H1 (cell line): ENCODE results near the gene BORA. TPM values are rescaled to one million over a fixed set of nuclear protein-coding genes. Genes with fewer than 3 reads are reported as not detected.

Source experiments
- CTCF ChIA-PET: fragments of 300-600 bp; sonication (Branson Sonifier 250); formaldehyde crosslinking; loops from one replicate; lab custom pipeline; 2021; ENCODE audit not compliant: partially characterized antibody; lab: Charles Lee
- POLR2A ChIA-PET: fragments of 300-600 bp; sonication (Branson Sonifier 250); formaldehyde crosslinking; loops from one replicate; lab custom pipeline; 2021; ENCODE audit warnings: inconsistent platforms; ENCODE audit not compliant: partially characterized antibody; lab: Charles Lee
- DNase-seq, 2 experiments: peaks; one replicate each; pipeline versions ENCODE4 v3.0.0 to v3.0.0-alpha.2; 2010 to 2022; ENCODE audit warnings: low spot score in 2 of 2, low read depth in 1 of 2, mixed read lengths in 1 of 2
- FAIRE-seq: peaks from 2 replicates; lab custom pipeline; 2011; peaks lifted over from hg19 to GRCh38; lab: Jason Lieb, UNC
- H2AFZ ChIP-seq: 2 replicates; pipeline ENCODE4 v1.8.1; 2012; ENCODE audit warnings: low read length, inconsistent platforms
- H2AK5ac ChIP-seq: 2 replicates; pipeline ENCODE4 v1.6.1; 2013; ENCODE audit warnings: low read depth, low read length
- H2BK120ac ChIP-seq: replicated peaks from 2 replicates; pipeline ENCODE3; 2013; ENCODE audit warnings: low read depth, low read length, inconsistent platforms
- H2BK12ac ChIP-seq: 2 replicates; pipeline ENCODE4 v1.6.1; 2013; ENCODE audit warnings: low read depth, low read length
- H2BK15ac ChIP-seq: 2 replicates; pipeline ENCODE4 v1.6.1; 2013; ENCODE audit warnings: low read length
- H2BK20ac ChIP-seq: 2 replicates; pipeline ENCODE4 v1.6.1; 2013; ENCODE audit warnings: low read length
- H2BK5ac ChIP-seq: 2 replicates; pipeline ENCODE4 v1.6.1; 2013; ENCODE audit warnings: low read depth, low read length
- H3K14ac ChIP-seq: 2 replicates; pipeline ENCODE4 v1.6.1; 2013; ENCODE audit warnings: inconsistent platforms; ENCODE audit not compliant: insufficient read length
- H3K18ac ChIP-seq: 2 replicates; pipeline ENCODE4 v1.6.1; 2013; ENCODE audit warnings: low read length; ENCODE audit errors: extremely low read depth
- H3K23ac ChIP-seq: 2 replicates; pipeline ENCODE4 v1.6.1; 2013; ENCODE audit warnings: inconsistent platforms; ENCODE audit not compliant: insufficient read length
- H3K23me2 ChIP-seq: 2 replicates; pipeline ENCODE4 v1.6.1; 2013; ENCODE audit warnings: low read depth, low read length
- H3K27ac ChIP-seq: 2 replicates; pipeline ENCODE4 v1.6.1; 2011; ENCODE audit warnings: low read depth, low read length, inconsistent platforms
- H3K27me3 ChIP-seq, 4 experiments: replicated peaks in 1 of 4; 1 replicate in 1 of 4; 2 replicates in 3 of 4; pipeline versions ENCODE4 v1.6.1 to v1.8.1; 2011 to 2013; ENCODE audit warnings: low read length in 3 of 4, mild to moderate bottlenecking in 3 of 4, inconsistent platforms in 2 of 4, mixed read lengths in 2 of 4, moderate library complexity in 1 of 4; ENCODE audit not compliant: control insufficient read depth in 3 of 4, insufficient read depth in 3 of 4; ENCODE audit errors: extremely low read depth in 1 of 4
- H3K36me3 ChIP-seq, 4 experiments: 2 replicates each; pipeline versions ENCODE4 v1.6.1 to v1.8.1; 2011 to 2013; ENCODE audit warnings: mild to moderate bottlenecking in 4 of 4, low read length in 3 of 4, moderate library complexity in 2 of 4, control low read depth in 1 of 4, inconsistent platforms in 1 of 4; ENCODE audit not compliant: insufficient read depth in 4 of 4, control insufficient read depth in 2 of 4
- H3K4ac ChIP-seq: replicated peaks from 2 replicates; pipeline ENCODE3; 2013; ENCODE audit warnings: low read length, low read depth, mixed read lengths, inconsistent platforms; ENCODE audit not compliant: insufficient read length
- H3K4me1 ChIP-seq, 4 experiments: replicated peaks in 1 of 4; 1 replicate in 1 of 4; 2 replicates in 3 of 4; pipeline versions ENCODE4 v1.6.1 to v1.8.1; 2011 to 2013; ENCODE audit warnings: low read length in 3 of 4, inconsistent platforms in 2 of 4, mixed read lengths in 1 of 4; ENCODE audit not compliant: insufficient read depth in 4 of 4, control insufficient read depth in 3 of 4
- H3K4me2 ChIP-seq, 2 experiments: 2 replicates each; pipeline versions ENCODE4 v1.6.1 to v1.8.1; 2011 to 2013; ENCODE audit warnings: low read depth in 2 of 2, low read length in 2 of 2, control low read depth in 1 of 2, inconsistent platforms in 1 of 2, mild to moderate bottlenecking in 1 of 2; ENCODE audit not compliant: insufficient read depth in 1 of 2
- H3K4me3 ChIP-seq, 4 experiments: fragments of 200-600, 300-600 bp in 1 of 4; sonication (generic), shearing (Covaris generic), sonication (Bioruptor Twin) in 1 of 4; 2 replicates each; pipeline versions ENCODE4 v1.5.1 to v1.8.1; 2011 to 2016; ENCODE audit warnings: low read length in 4 of 4, low read depth in 3 of 4, control low read depth in 2 of 4, inconsistent platforms in 2 of 4, mild to moderate bottlenecking in 2 of 4, mixed read lengths in 1 of 4, moderate library complexity in 1 of 4; ENCODE audit not compliant: insufficient read depth in 2 of 4; ENCODE audit errors: extremely low read depth in 1 of 4
- H3K56ac ChIP-seq: replicated peaks from 2 replicates; pipeline ENCODE3; 2013; ENCODE audit warnings: low read depth, mild to moderate bottlenecking, mixed read lengths, low read length, inconsistent platforms; ENCODE audit not compliant: insufficient read length
- H3K79me1 ChIP-seq: 2 replicates; pipeline ENCODE4 v1.6.1; 2013; ENCODE audit warnings: low read depth, low read length, control low read depth
- H3K79me2 ChIP-seq, 2 experiments: 2 replicates each; pipeline versions ENCODE4 v1.6.1 to v1.8.1; 2012 to 2013; ENCODE audit warnings: low read length in 2 of 2, mild to moderate bottlenecking in 2 of 2, inconsistent platforms in 1 of 2; ENCODE audit not compliant: insufficient read depth in 2 of 2, control insufficient read depth in 1 of 2
- H3K9ac ChIP-seq, 4 experiments: replicated peaks in 1 of 4; 1 replicate in 1 of 4; 2 replicates in 3 of 4; pipeline versions ENCODE4 v1.6.1 to v1.8.1; 2011 to 2013; ENCODE audit warnings: low read depth in 3 of 4, low read length in 3 of 4, control low read depth in 2 of 4, mild to moderate bottlenecking in 2 of 4, moderate library complexity in 2 of 4, inconsistent platforms in 1 of 4; ENCODE audit errors: extremely low read depth in 1 of 4
- H3K9me3 ChIP-seq, 2 experiments: 2 replicates each; pipeline versions ENCODE4 v1.6.1 to v1.8.1; 2012 to 2013; ENCODE audit warnings: mild to moderate bottlenecking in 2 of 2, moderate library complexity in 2 of 2, control low read depth in 1 of 2, inconsistent platforms in 1 of 2, low read depth in 1 of 2, low read length in 1 of 2, mixed read lengths in 1 of 2; ENCODE audit not compliant: insufficient read depth in 2 of 2
- H4K20me1 ChIP-seq, 2 experiments: replicated peaks in 1 of 2; 2 replicates each; pipeline versions ENCODE3 to v1.8.1; 2011 to 2013; ENCODE audit warnings: inconsistent platforms in 2 of 2, low read length in 2 of 2, mild to moderate bottlenecking in 1 of 2; ENCODE audit not compliant: insufficient read depth in 2 of 2, control insufficient read depth in 1 of 2
- H4K5ac ChIP-seq: 2 replicates; pipeline ENCODE4 v1.6.1; 2013; ENCODE audit warnings: low read length, low read depth, mixed read lengths, inconsistent platforms; ENCODE audit not compliant: insufficient read length
- H4K8ac ChIP-seq: 2 replicates; pipeline ENCODE4 v1.8.0; 2013; ENCODE audit warnings: mild to moderate bottlenecking, moderate library complexity, low read length, inconsistent platforms; ENCODE audit not compliant: insufficient read depth; ENCODE audit errors: extremely low read depth
- H4K91ac ChIP-seq: replicated peaks from 2 replicates; pipeline ENCODE3; 2013; ENCODE audit warnings: low read length, mixed read lengths, inconsistent platforms; ENCODE audit not compliant: insufficient read length
- ATF2 ChIP-seq: IDR thresholded peaks from 2 replicates; pipeline ENCODE4 v1.6.1; 2012; ENCODE audit warnings: low read length, inconsistent platforms
- EZH2 ChIP-seq: fragments of 200-600 bp; sonication (generic); IDR thresholded peaks from 2 replicates; pipeline ENCODE4 v1.7.1; 2012; ENCODE audit warnings: low read depth, mild to moderate bottlenecking, moderate library complexity, low read length, inconsistent platforms; ENCODE audit not compliant: severe bottlenecking
- FOSL1 ChIP-seq: IDR thresholded peaks from 2 replicates; pipeline ENCODE4 v1.6.1; 2011; ENCODE audit warnings: mild to moderate bottlenecking, low read depth, low read length, moderate library complexity; ENCODE audit not compliant: insufficient read depth
- HDAC6 ChIP-seq: IDR thresholded peaks from one replicate; pipeline ENCODE4 v1.7.1; 2012; ENCODE audit warnings: low read depth, mild to moderate bottlenecking, inconsistent platforms, low read length, moderate library complexity
- JUN ChIP-seq: IDR thresholded peaks from 2 replicates; pipeline ENCODE4 v1.6.1; 2011; ENCODE audit warnings: low read depth, mild to moderate bottlenecking, improper control_type of control experiment, low read length
- POLR2AphosphoS5 ChIP-seq: IDR thresholded peaks from 2 replicates; pipeline ENCODE4 v1.6.1; 2011; ENCODE audit warnings: low read depth, low read length
- RNF2 ChIP-seq: fragments of 200-900, 300-1000 bp; sonication (generic); IDR thresholded peaks from 2 replicates; pipeline ENCODE4 v1.7.1; 2016; ENCODE audit warnings: borderline replicate concordance, low read depth, mild to moderate bottlenecking, antibody characterized with exemption, low read length; ENCODE audit not compliant: poor library complexity, severe bottlenecking; ENCODE audit errors: missing control alignments
- SIN3A ChIP-seq, 2 experiments: IDR thresholded peaks in 1 of 2; conservative IDR thresholded peaks in 1 of 2; 2 replicates each; pipeline ENCODE4 v1.6.1; 2011 to 2012; ENCODE audit warnings: low read length in 2 of 2, improper control_type of control experiment in 1 of 2, low read depth in 1 of 2, mild to moderate bottlenecking in 1 of 2
- SIRT6 ChIP-seq: IDR thresholded peaks from one replicate; pipeline ENCODE4 v1.7.1; 2012; ENCODE audit warnings: low read length, inconsistent platforms
- SP1 ChIP-seq: IDR thresholded peaks from 2 replicates; pipeline ENCODE4 v1.6.1; 2011; ENCODE audit warnings: low read depth, low read length
- WGBS, 2 experiments: shearing (Covaris generic) in 1 of 2; methylation state at CpG; one replicate each; pipeline versions ENCODE4 v1.1.6 to v1.1.7; 2013 to 2015; ENCODE audit warnings: low lambda C conversion rate in 2 of 2, mixed read lengths in 2 of 2, inconsistent platforms in 1 of 2, low coverage in 1 of 2, missing lambda C conversion rate in 1 of 2; ENCODE audit not compliant: insufficient replicate concordance in 2 of 2, insufficient coverage in 1 of 2, insufficient read length in 1 of 2; ENCODE audit errors: extremely low coverage in 1 of 2, missing lambda C conversion rate in 1 of 2; 5-methylcytosine and 5-hydroxymethylcytosine counted together
- polyA plus RNA-seq, 7 experiments: library from polyadenylated mRNA; depleted of rRNA in 3 of 7; stranded (reverse) in 5 of 7; unstranded in 2 of 7; fragments of >200 nt in 5 of 7; fragments of 200-250 nt in 2 of 7; gene quantifications; 1 replicate in 5 of 7; 2 replicates in 1 of 7; 4 replicates in 1 of 7; pipeline versions ENCODE4 v1.2.1 to v1.2.3, GENCODE V29; 2011 to 2013; ENCODE audit warnings: missing spikeins in 2 of 7, mixed read lengths in 2 of 7
- total RNA-seq: library from RNA; stranded (reverse); fragmentation: NEBNext Ultra II Directional; extraction: Animal tissue kit (Norgen Biotek cat#: 25700); gene quantifications from 2 replicates; pipeline ENCODE4 v1.2.1, GENCODE V29; 2021
- TF ChIP-seq, protein P1 (sequence below): IDR thresholded peaks from 2 replicates; pipeline ENCODE4 v1.6.1; 2011; ENCODE audit warnings: low read depth, mild to moderate bottlenecking, low read length; ENCODE audit not compliant: insufficient read depth

The BORA gene
- total and polyA plus RNA-seq, 2 of the 8 experiments (the other 6 are each of a cell fraction or from before 2014, with no cell fraction given): 4.9 to 12.9 TPM

DNA sequence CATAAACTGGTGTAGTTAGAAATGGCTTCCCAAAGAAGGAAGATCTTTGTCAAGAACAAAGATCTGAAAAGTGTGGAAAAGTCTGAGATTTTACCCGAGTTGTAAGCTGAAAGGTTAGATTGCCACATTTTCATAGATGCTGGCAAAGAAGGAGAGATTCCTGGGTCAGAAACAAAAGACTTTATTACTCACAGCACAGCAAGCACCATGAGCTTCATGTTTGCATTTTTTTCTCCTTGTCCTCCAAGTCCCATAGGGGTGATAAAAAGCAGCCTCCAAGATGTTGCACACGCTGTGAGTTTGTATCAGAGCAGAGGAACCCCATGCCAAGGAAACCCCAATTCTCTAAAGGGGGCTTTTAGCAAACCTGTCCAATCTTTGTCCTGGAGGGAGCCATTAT lies 29.6 kb upstream of the BORA start:
- H3K4me3 ChIP-seq: no peak overlapping the region
- no peaks in the 10 kb centered on the region; a peak in 1 of 8 replicates for H3K36me3 ChIP-seq
- no peak overlapping the region for H2BK20ac ChIP-seq
- peaks cover 9 to 12% of the 10 kb centered on the region in 2 experiments; a peak in 3 of 4 replicates for H3K9me3 ChIP-seq
- no peak overlapping the region for H3K23ac ChIP-seq
- no peak overlapping the region for H2AK5ac ChIP-seq
- H2BK5ac ChIP-seq: no peak overlapping the region
- no peak overlapping the region for H4K8ac ChIP-seq
- no peaks in the 10 kb centered on the region for H3K27me3 ChIP-seq
- no peaks in the 10 kb centered on the region for H3K23me2 ChIP-seq
- no peak overlapping the region for H3K9ac ChIP-seq
- ChIA-PET POLR2A (interaction anchor here (0.6 to 1.3 kb wide), 3 partner anchors 26 to 209 kb away, joined by 3 to 4 read pairs (median 3); no protein-coding TSS in a partner anchor), CTCF (interaction anchor here (0.6 kb wide), 1 partner anchor 478 kb away, joined by 3 read pairs; no protein-coding TSS in a partner anchor)
- no peak for DNase-seq
- H4K5ac ChIP-seq: no peak overlapping the region
- H3K27ac ChIP-seq: no peak overlapping the region
- H2BK12ac ChIP-seq: no peak overlapping the region
- H2BK15ac ChIP-seq: no peak overlapping the region
- no peaks in the 10 kb centered on the region for H3K79me2 ChIP-seq
- H4K20me1 ChIP-seq: no peaks in the 10 kb centered on the region
- no peak overlapping the region for H3K4ac ChIP-seq
- no peak overlapping the region for H2AFZ ChIP-seq
- H3K14ac ChIP-seq: no peak overlapping the region
- no peak overlapping the region for H2BK120ac ChIP-seq
- H3K18ac ChIP-seq: no peak overlapping the region
- no peak for FAIRE-seq
- no peak overlapping the region for H4K91ac ChIP-seq
- no peaks in the 10 kb centered on the region for H3K79me1 ChIP-seq
- H3K56ac ChIP-seq: no peak overlapping the region
- 86% methylated on average over 2 of the region's 2 CpGs; no CpG with 5 or more reads in 1 of the 2 experiments for WGBS, 2 experiments
- H3K4me1 ChIP-seq: no peaks in the 10 kb centered on the region
- no peak overlapping the region for H3K4me2 ChIP-seq
- TF ChIP-seq POLR2AphosphoS5 (no peak), SP1 (no peak), FOSL1 (no peak), JUN (no peak), HDAC6 (no peak), SIRT6 (no peak), EZH2 (no peak), SIN3A (conservative IDR thresholded peaks at IDR 0.05 in 1 of 2, IDR thresholded peaks at IDR 0.05 in 1 of 2; ENCODE audit: low read depth in 1 of 2, low read length in 2 of 2) (no peak), RNF2 (no peak), ATF2 (no peak)
- TF ChIP-seq, protein P1, sequence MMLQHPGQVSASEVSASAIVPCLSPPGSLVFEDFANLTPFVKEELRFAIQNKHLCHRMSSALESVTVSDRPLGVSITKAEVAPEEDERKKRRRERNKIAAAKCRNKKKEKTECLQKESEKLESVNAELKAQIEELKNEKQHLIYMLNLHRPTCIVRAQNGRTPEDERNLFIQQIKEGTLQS: no peak
